NCI-H2171 (cell line): ENCODE results near the gene WLS.
A peak's percentile ranks its signal among the peaks of the same experiment; 100 is the strongest.

Experiments used
- DNase-seq: peaks from one replicate; lab custom pipeline; 2025; lab: John Stamatoyannopoulos, UW

Gene WLS

GRCh38 chr1:68227598-68227997, 4.7 kb downstream of the WLS start:
- DNase-seq = no peak

GRCh38 chr1:68225781-68226180, 6.5 kb downstream of the WLS start:
- DNase-seq = no peak

DNA sequence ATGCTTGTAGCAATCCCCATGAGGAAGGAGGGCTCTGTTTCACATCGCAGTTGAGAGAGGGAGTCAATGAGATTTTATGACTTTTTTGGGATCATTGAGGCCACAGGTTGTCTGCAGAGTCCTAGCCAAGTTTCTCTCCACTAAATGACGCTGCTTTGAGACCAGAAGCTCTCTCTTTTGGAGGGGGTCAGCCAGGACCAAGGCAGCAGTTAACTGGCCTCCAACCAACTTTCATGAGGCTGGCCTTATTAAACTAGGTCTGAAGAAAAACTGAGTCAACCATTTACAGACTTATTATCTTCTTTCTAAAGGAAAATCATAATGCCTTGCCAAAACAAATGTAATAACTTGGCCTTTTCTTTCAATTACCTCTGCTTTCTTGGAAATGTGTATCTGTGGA, 8.6 kb downstream of the WLS start:
- no peak for DNase-seq

DNA sequence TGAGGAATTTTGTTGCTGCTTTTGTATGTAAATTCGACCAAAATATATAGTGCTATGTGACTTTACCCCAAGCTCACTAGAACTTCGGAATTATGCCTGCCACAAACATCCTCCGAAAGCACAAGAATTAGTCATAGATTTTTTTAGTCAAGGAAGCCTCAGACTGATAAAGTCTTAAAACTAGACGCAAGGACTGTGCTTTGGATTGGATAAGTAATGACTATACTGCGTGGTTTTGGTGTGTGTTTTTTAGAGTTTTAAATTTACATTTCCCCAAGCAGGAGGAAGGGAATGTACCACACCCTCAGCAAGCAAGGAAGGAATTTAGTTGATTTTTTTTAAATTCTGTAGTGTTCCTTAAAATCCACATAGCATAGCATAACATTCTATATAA, 10.3 kb downstream of the WLS start:
- no peak for DNase-seq

- DNase-seq = no peak
Measured at GRCh38 chr1:68221001-68221979, 11.0 kb downstream of the WLS start.

- no peak for DNase-seq
Measured at GRCh38 chr1:68220420-68220819, 11.9 kb downstream of the WLS start.

- DNase-seq = no peak
Measured at GRCh38 chr1:68218490-68218889, 13.8 kb downstream of the WLS start.

GRCh38 chr1:68217618-68218017, 14.7 kb downstream of the WLS start:
- DNase-seq = no peak

DNA sequence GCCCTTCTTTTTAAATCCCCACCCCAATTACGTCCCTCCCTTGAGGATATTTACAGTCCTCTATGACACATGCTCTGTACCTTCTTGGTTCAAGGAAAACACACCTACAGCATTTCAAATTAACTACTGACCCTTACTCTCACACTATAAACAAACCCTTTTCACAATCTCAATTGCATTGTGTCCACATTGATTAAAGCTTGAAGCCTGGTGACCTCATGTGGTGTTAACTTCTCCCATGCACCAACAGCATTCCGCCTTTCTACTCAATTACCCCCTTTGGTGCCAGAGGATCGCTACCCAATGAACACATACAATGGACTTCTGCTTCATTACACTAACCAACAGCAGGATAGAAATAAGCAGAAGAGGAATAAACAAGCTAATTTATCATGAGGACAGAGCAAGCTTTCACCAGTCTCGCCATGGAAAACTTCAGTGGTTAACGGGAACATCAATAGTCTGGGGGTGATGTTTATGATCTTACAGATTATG, 15.2 kb downstream of the WLS start:
- no peak for DNase-seq

DNA sequence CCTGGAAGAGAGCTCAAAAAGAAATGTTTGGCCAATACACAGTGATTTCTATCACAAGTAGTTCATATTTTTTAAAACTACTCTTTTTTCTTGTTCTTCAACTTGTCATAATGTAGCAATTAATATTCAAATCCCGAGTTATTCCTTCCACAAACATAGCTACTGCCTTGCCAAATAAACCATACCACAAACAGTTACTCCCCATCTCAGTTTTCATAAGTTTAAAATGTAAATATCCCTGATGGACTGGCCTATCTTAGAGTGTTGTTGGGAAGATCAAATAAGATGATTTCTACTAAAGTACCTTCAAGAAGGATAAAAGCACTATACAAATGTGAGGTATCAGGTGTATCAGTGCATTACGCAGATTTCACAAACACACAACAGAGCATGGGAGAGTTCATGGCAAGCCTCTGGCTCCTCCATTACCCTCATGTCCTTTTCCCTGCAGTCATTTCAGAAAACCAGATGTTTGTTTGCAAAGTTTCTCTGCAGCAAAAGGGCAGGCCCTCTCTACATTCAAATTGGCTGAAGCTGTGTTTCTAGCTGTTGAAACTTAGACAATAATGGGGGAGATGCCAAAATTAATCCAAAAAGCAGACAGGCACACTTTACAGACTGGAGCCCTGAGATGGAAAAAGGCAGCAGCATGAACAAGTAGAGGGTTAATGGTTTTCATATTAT, 16.1 kb downstream of the WLS start:
- no peak for DNase-seq

DNA sequence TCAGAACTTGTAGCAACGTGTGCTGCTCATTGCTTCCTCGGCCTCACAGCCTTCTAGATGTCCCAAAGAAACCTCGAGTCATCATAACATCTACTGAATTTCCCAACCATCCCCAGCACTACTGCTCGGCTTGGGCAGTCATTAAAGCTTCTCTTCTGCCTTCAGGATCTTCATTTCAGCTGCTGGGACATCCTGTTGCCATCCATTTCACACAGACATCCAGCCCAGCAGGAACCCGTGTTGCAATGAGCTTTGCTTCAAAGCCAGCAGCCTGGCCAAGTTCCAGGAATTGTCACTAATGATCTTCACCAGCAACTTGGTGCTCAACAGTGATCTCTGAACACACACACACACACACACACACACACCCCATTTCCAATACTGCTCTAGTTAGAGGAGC, 18.5 kb downstream of the WLS start:
- peak; percentile 2 for DNase-seq

- DNase-seq = no peak
Measured at GRCh38 chr1:68211761-68212380, 20.5 kb downstream of the WLS start.

DNA sequence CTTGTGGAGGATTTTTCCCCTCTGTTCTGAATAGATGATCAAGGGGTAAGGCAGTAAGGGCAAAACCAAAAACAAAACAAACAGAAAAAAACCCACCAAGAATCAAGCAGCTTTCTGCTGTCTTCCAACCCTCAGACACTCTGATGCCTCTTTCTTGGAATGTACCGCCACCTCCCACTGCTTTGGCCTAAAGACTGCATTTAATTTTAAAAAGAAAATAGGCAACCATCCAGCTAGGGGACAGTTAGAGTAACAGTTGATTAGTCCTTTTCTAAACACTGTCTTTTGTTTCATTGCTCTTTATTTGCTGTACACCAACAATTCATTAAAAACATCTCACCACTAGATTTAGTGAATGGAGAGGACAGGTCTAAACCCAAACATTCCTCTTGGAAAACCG, 21.5 kb downstream of the WLS start:
- no peak for DNase-seq

GRCh38 chr1:68210027-68210426, 22.3 kb downstream of the WLS start:
- no peak for DNase-seq

GRCh38 chr1:68206848-68207689, 25.3 kb downstream of the WLS start:
- DNase-seq = no peak

DNA sequence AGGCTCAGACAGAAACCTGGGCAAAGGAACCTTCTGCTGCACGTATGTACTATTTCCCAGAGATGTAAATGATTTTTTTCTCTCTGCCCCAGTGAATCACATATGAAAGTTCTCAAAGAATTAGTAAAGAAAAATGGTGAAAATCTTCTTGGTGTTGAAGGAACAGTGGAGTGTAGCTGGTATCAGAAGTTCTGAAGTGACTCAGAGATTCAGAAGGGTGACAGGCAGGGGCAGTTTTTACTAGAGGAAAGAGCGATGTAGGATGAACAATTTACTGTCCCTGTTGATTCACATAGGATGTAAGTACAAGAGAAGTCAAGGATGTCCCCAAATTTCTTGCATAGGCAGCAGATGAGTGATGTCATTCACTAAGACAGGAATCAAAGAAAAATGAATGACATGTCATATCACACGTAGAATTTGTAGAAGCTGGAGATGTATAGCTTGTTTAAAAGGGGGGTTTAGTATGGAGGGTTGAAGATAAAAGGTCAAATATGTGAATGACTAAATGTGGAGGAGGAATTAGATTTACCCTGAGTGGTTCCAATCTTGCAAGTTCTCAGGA, 26.4 kb downstream of the WLS start:
- DNase-seq = no peak

DNA sequence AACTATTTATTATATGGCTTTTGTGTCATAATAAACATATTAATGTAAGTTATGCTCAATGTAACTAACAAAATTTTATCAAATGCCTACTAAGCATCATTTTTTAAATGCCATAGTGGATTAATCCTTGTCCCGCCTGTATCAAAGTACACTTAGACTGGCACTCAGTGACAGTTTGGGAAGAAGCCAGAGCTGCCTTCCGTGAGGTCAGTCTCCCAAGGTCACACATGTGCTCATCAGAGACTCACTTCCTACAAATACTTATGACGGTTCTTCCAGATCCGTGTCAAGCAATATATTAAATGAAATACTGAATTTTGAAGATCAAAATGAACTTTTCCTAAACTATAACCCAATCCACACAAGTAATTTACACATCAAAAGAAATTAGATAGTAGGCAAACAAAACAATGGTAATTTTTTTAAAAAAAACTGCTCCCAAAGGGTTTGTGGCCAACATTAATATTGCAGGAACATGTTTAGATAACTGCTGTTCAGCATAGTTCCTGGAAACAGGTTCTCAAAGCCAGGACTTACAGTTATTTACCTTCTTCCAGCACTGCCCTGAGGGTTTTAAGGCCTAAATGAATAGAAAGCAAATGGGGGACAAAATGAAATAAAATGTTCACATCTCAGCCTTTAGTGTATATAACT, 27.2 kb downstream of the WLS start:
- DNase-seq = peak; percentile 4

DNA sequence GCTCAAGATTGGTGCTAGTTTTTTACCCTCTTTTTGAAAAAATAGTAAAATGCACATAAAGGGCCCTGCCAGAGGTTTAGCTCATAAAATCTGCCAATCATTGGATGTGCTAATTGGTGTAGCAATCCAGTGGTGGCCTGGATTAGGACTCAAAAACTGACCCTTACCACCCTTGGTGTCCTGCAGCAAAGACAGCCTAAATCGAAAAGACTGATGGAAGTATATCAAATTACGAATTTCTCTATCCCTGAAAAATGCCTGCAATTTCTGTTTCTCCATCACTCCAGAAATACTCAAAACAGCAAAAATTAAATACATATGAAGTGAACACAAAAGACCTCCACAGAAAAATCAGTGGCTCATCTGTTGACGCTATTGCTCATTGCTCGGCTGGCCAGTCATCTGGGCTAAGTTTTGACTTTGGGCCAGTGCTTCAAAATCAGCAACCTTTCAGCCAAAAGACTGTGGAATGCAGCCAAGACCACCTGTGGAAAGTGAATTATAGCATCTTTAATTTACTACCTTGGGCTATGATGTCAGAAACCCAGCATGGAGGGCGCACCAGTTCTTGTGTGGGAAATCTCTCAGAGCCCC, 30.0 kb downstream of the WLS start:
- DNase-seq = no peak

GRCh38 chr1:68201546-68202238, 30.6 kb downstream of the WLS start:
- DNase-seq = no peak

DNA sequence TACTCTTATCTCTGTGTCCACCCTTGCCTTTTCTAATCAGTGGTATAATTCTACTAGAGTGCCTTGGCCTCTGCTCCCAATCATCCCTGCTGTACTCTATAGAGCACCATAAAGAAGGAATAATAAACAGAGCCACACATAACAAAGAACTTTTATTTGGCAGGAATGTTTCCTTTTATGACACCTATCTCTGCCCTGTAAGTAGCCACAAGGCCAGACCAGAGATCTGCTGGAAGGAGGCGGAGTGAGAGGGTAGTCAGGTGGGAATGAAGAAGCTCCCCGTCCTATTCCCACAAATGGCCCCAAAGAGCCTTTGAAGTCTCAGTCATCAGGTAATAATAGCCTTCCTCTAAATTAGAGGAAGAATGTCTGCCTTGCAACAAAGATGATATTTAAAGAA, 32.7 kb downstream of the WLS start:
- DNase-seq = no peak
